Left cardiac atrium (tissue), 4 donors: ENCODE data around the gene S1PR4. TPM values are rescaled to one million over a fixed set of nuclear protein-coding genes. Genes with fewer than 3 reads are reported as not detected.
"Not testable (repeated sequence)": the region's sequence is repeated elsewhere in the genome, so short reads cannot be mapped to it uniquely, and the experiment has no call there.

ENCODE experiments used
- ATAC-seq, 2 donors: fragments of 200-7000 bp; cut with Tn5 transposase; one replicate each; pipeline ENCODE4 v1.9.1; 2020; ENCODE audit warnings: mild to moderate bottlenecking in 2 of 2, moderate library complexity in 2 of 2
- DNase-seq: peaks from one replicate; pipeline ENCODE4 v3.0.0-alpha.2; 2020
- intact Hi-C, 2 donors: fragments of 100-400 bp; cut with DNase I; formaldehyde crosslinking; loops; one replicate each; pipeline versions ENCODE4 v1.14.1 to v1.15.1; 2022 to 2023
- total RNA-seq, 2 donors: library from RNA; stranded (reverse); fragmentation: NEBNext Ultra II Directional; extraction: Animal tissue kit (Norgen Biotek cat#: 25700); gene quantifications; one replicate each; pipeline ENCODE4 v1.2.1, GENCODE V29; 2021
- donor health status: DM: no; HTN: yes; CAD: no.
- donor health status: DM: no; HTN: yes; CAD: no; lungs with severe emphysema.
- donor health status: DM: yes; HTN: yes; CAD: no.
- donor health status: Dilated cardiomyopathy.

The S1PR4 gene
- total RNA-seq, 2 donors from 2014 or later, result 1.5 to 1.6 TPM

DNA sequence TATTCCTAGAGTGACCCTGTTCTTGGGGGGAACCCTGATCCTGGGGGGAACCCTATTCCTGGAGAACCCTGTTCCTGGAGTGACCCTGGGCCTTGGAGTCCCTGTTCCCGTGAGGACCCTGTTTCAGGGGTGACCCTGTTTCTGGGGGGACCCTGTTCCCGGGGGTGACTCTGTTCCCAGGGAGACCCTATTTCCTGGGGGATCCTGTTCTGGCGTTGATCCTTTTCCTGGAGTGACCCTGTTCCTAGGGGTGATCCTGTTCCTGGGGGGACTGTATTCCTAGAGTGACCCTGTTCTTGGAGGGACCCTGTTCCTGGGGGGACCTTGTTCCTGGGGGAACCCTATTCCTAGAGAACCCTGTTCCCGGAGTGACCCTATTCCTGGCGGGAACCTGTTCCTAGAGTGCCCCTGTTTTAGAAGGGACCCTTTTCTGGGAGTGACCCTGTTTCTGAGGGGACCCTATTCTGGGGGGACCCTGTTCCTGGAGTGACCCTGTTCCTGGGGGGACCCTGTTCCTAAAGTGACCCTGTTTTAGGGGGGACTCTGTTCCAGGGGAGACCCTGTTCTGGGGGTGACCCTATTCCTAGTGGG lies 27.7 kb upstream of the S1PR4 start:
- DNase-seq (no peak), ATAC-seq (no peak)
- intact Hi-C loops, result no loop called here

GRCh38 chr19:3151563-3152418 lies 26.8 kb upstream of the S1PR4 start:
- ATAC-seq (no peak), DNase-seq (no peak)
- intact Hi-C loops, result no loop called here

DNA sequence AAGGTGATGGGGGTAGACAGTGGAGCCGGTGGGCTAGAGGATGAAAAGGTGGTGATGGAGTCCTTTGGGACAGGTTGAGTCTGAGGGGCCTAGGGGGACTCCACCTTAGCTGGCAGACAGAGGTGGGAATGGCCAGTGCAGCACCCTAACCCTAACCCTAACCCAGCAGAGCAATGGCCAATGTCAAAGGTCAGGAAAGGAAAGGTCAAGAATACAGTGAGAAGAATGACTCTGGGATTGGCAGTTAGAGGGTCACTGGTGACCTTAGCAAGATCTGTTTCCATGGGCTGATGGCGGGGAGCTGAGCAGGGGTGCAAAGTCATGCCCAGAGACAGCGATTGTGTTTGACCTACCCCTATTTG lies 26.2 kb upstream of the S1PR4 start:
- no peak for DNase-seq
- no peak for ATAC-seq
- intact Hi-C loops, result no loop called here

- ATAC-seq (no peak), DNase-seq (no peak)
- intact Hi-C loops, result no loop called here
These were observed 25.0 kb upstream of the S1PR4 start for GRCh38 chr19:3153286-3154230.

DNA sequence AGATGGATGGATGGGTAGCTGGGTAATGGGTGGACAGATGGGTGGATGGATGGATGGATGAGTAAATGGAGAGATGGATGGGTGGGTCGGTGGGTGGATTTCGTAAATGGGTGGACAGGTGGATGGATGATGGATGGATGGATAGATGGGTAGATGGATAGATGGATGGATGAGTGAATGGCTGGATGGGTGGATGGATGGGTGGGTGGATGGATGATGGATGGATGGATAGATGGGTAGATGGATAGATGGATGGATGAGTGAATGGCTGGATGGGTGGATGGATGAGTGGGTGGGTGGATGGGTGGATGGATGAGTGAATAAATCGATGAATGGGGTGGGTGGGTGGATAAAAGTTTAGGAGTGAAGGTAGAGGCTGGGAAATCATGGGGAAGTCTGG lies 24.1 kb upstream of the S1PR4 start:
- intact Hi-C loops, DNase-seq, ATAC-seq: not testable (repeated sequence)

DNA sequence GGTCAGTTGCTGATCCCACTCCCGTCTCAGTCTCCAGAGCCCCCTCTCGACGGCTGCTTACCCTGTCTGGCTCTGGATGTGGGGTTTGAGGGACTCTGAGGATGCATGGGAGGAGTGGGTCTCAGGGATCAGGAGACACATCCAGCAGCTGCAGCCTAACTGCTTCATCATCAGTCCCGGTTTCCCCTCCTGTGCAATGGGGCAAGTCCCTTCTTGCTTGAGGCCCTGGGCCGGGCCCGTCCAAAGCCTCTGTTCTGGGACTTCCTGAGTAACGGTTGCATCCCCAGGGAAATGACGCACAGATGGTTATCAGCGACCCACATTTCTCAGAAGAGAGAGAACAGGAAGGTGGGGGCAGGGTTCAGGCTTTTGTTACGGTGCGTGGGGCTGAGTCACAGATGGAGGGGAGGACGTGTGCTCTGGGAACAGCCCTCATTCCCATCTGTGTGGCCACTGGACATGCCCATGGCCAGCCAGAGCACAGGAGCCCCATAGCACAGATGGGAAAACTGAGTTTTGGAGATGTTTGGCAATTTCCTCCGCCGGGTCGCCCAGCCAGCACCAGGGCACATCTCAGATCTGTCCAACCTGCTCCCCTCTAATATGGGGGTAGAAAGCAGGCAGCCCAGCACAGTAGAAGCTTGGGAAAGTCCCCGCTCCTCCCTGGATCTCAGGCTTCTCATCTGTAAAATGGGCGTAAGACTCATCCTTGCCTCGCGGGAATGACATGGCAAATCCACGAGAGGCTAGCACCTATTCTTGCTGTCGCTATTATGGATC lies 23.4 kb upstream of the S1PR4 start:
- intact Hi-C loops, result no loop called here
- ATAC-seq (peak; percentile 87 to 89), DNase-seq (peak; percentile 89)

DNA sequence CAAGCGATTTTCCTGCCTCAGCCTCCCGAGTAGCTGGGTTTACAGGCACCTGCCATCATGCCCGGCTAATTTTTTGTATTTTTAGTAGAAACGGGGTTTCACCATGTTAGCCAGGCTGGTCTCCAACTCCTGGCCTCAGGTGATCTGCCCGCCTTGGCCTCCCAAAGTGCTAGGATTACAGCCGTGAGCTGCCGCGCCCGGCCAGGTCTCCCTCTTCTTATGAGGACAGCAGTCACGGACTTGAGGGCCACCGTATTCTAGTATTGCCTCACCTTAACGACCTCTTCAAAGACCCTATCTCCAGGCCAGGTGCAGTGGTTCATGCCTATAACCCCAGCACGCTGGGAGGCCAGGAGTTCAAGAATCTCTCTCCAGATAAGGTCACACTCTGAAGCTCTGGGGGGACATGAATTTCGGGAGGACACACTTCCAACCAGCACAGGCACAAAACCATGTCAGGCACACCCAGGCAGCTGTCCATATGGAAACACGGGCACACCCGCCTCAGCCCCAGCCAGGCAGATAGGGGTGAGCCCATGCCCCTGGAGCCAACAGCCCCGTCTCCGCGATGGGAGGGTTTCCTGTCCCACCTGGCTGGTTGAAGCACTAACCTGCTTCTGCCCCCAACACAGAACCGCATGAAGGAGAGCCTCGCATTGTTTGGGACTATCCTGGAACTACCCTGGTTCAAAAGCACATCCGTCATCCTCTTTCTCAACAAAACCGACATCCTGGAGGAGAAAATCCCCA lies 21.3 kb upstream of the S1PR4 start:
- intact Hi-C loops, result no loop called here
- ATAC-seq (no peak), DNase-seq (no peak)

GRCh38 chr19:3159565-3159964 lies 19.0 kb upstream of the S1PR4 start:
- DNase-seq, result no peak
- ATAC-seq, result no peak
- intact Hi-C loops, result no loop called here

GRCh38 chr19:3160219-3160618 lies 18.4 kb upstream of the S1PR4 start:
- intact Hi-C loops, result loop anchor here (5.0 to 10.0 kb wide), 2 partner anchors 85 to 198 kb away; no protein-coding TSS in a partner anchor
- ATAC-seq, result no peak
- no peak for DNase-seq

DNA sequence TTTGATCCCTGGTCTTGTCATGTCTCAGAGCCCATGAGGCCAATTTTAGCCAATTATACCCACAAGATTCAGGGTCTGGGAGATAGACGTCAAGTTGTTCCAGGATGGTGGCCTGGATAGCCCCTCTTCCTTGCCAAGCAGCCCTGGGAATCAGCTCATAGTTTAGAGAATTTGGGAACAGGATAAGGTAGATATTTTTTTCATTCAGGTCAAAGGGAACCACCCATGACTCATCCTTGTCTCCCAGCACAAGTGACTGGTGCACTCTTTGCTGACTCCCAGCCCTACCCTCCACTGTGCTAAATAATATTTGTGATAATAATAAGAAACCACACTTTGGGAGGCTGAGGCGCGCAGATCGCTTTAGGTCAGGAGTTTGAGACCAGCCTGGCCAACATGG lies 17.1 kb upstream of the S1PR4 start:
- ATAC-seq, result no peak
- DNase-seq, result no peak
- intact Hi-C loops, result loop anchor here (5.0 to 10.0 kb wide), 2 partner anchors 87 to 199 kb away; no protein-coding TSS in a partner anchor

DNA sequence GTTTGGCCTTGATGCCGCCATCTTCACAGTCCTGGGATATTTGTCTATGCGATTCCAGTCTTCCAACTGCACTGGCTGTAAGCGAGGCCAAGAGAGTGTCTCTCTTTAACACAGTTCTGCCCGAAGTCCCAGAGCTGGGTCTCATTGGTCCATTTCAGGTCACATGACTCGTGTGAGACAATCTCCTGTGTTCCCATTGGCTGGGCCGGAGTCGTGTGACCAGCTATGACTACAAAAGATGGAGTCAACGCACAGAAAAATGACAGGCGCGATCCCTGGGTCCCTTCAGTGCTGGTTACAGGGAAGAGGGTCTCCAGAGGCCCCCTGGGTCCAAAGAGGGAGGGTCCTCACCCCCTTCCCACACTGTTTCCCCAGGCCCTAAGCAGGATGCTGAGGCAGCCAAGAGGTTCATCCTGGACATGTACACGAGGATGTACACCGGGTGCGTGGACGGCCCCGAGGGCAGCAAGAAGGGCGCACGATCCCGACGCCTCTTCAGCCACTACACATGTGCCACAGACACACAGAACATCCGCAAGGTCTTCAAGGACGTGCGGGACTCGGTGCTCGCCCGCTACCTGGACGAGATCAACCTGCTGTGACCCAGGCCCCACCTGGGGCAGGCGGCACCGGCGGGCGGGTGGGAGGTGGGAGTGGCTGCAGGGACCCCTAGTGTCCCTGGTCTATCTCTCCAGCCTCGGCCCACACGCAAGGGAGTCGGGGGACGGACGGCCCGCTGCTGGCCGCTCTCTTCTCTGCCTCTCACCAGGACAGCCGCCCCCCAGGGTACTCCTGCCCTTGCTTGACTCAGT lies 15.9 kb upstream of the S1PR4 start:
- intact Hi-C loops, result loop anchor here (2.0 to 10.0 kb wide), 3 partner anchors 88 to 200 kb away; no protein-coding TSS in a partner anchor
- DNase-seq, result no peak
- ATAC-seq, result peak in 1 of 2 donors; percentile 7

DNA sequence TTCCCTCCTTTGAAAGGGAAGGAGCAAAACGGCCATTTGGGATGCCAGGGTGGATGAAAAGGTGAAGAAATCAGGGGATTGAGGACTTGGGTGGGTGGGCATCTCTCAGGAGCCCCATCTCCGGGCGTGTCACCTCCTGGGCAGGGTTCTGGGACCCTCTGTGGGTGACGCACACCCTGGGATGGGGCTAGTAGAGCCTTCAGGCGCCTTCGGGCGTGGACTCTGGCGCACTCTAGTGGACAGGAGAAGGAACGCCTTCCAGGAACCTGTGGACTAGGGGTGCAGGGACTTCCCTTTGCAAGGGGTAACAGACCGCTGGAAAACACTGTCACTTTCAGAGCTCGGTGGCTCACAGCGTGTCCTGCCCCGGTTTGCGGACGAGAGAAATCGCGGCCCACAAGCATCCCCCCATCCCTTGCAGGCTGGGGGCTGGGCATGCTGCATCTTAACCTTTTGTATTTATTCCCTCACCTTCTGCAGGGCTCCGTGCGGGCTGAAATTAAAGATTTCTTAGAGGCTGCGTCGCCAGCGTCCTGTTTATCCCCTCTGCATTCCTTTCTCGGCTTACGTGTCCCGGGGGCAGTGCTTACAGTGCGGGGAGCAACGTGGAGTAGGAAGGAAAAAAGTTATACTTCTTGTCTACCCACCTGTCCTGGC lies 15.2 kb upstream of the S1PR4 start:
- DNase-seq, result peak; percentile 62
- intact Hi-C loops, result loop anchor here (2.0 to 10.0 kb wide), 3 partner anchors 89 to 201 kb away; no protein-coding TSS in a partner anchor
- peak; percentile 89 to 90 for ATAC-seq

DNA sequence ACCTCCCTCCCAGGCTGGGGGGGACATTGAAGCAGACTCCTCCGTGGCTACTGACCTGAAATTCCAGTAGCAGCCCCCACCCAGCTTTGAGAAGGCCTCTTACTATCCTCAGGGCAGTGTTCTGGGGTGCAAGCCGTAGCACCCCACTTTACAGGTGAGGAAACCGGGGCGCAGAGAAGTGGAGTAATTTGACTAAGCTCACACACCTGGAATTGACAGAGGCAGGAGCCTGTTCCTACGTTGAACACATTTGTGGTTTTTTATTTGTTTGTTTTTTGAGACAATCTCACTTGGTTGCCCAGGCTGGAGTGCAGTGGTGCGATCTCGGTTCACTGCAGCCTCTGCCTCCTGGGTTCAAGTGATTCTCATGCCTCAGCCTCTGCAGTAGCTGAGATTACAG lies 14.6 kb upstream of the S1PR4 start:
- intact Hi-C loops, result loop anchor here (2.0 to 10.0 kb wide), 3 partner anchors 89 to 202 kb away; no protein-coding TSS in a partner anchor
- ATAC-seq (no peak), DNase-seq (no peak)

GRCh38 chr19:3167533-3168272 lies 10.9 kb upstream of the S1PR4 start:
- ATAC-seq (no peak), DNase-seq (no peak)
- intact Hi-C loops, result loop anchor here in 1 of 2 donors (10.0 kb wide), 1 partner anchor 93 kb away; no protein-coding TSS in a partner anchor

DNA sequence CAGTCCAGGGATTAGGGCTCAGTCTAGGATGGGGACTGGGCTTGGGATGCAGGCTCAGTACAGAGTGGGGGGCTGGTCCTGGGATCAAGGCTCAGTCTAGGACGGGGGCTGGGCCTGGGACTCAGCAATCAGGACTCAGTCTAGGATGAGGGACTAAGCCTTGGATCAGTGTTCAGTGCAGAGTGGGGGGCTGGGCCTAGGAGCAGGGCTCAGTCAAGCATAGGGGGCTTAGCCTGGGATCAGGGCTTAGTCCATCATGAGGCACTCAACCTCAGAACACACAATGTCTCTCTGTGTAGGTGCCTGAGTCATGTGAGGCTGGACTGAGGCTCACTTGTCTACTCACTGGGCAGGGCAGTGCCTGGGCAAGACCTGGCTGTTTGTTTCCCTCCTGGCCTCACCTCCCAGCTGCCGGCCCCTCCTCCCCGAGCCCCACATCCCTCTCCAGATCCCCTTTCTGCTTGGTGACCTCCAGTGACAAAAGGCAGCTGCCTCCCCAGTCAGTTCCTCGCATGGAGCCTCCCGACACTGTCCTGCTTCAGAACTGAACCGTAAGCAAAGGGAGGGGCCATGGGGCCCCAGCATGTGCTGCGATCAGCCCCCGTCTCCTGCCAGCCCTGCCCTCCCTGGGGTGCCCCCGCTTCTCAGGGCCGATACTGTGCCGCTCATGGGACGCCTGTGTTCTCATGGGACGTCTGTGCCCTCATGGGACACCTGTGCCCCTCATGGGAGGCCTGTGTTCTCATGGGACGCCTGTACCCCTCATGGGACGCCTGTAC lies 6.5 kb upstream of the S1PR4 start:
- peak in 1 of 2 donors; percentile 15 for ATAC-seq

More for the DNA sequence above, 6.5 kb upstream of the S1PR4 start:
- no peak for DNase-seq
- intact Hi-C loops, result no loop called here
